SH-SY5Y (cell line): ENCODE data around the gene CNP.

Experiments used
- GATA2 ChIP-seq: IDR thresholded peaks from 2 replicates; pipeline ENCODE4 v1.6.1; 2011; ENCODE audit warnings: mild to moderate bottlenecking, low read depth, low read length
- GATA3 ChIP-seq: IDR thresholded peaks from 2 replicates; pipeline ENCODE4 v1.6.1; 2011; ENCODE audit warnings: low read depth, mild to moderate bottlenecking, low read length, moderate library complexity

DNA sequence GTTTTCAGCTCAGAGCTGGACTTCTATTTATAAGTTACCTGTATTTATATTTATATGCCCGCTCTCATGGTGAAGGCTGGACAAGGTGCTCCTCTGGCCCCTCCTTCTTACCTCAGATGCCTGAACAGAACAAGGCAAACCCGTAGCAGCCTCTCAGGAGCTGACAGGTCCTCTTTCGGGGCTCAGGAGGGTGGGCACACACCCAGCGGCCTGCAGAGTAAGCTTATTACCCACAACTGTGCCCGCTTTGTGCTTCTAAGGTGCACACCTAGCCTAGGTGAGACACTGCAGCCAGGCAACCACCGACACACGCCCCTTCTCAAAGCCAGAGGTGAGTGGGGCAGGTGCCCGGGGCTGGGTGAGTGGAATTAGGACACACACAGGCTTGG is 58.6 kb downstream of the CNP start:
- TF ChIP-seq GATA2 (no peak), GATA3 (no peak)
